HepG2 (cell line): ENCODE measurements around the gene KCNAB3. TPM values are rescaled to one million over a fixed set of nuclear protein-coding genes. Genes with fewer than 3 reads are reported as not detected.

ENCODE experiments used
- CERS6 ChIP-seq: sonication (generic); formaldehyde crosslinking; IDR thresholded peaks from 2 replicates; pipeline ENCODE4 v1.5.0; 2020; ENCODE audit warnings: missing genetic modification reagents
- E2F1 ChIP-seq: sonication (generic); formaldehyde crosslinking; IDR thresholded peaks from 2 replicates; pipeline ENCODE4 v1.5.0; 2020; ENCODE audit warnings: missing genetic modification reagents
- MATR3 ChIP-seq: sonication (generic); formaldehyde crosslinking; IDR thresholded peaks from 2 replicates; pipeline ENCODE4 v1.4.0; 2020; ENCODE audit warnings: missing genetic modification reagents
- YY1 ChIP-seq: IDR thresholded peaks from 2 replicates; pipeline ENCODE4 v1.6.1; 2011; ENCODE audit warnings: low read length, low read depth, moderate library complexity, mild to moderate bottlenecking; ENCODE audit not compliant: insufficient read depth, insufficient replicate concordance
- ZNF605 ChIP-seq: sonication (generic); formaldehyde crosslinking; IDR thresholded peaks from 2 replicates; pipeline ENCODE4 v1.8.0; 2022; ENCODE audit warnings: mild to moderate bottlenecking, missing genetic modification reagents
- ZNF724P ChIP-seq: sonication (generic); formaldehyde crosslinking; IDR thresholded peaks from 2 replicates; pipeline ENCODE4 v1.8.0; 2022; ENCODE audit warnings: missing genetic modification reagents, borderline replicate concordance
- ZNF891 ChIP-seq: sonication (generic); formaldehyde crosslinking; IDR thresholded peaks from 2 replicates; pipeline ENCODE4 v1.5.0; 2020; ENCODE audit warnings: mild to moderate bottlenecking, missing genetic modification reagents
- polyA plus RNA-seq, 8 experiments: library from polyadenylated mRNA; depleted of rRNA in 3 of 8; stranded (reverse) in 7 of 8; unstranded in 1 of 8; fragments of >200 nt; fragmentation: Illumina TruSeq in 4 of 8; extraction: Trizol in 4 of 8; gene quantifications; 2 replicates each; pipeline versions ENCODE4 v1.2.1 to v1.2.3, GENCODE V29; 2011 to 2016; ENCODE audit warnings: low read depth in 4 of 8, missing spikeins in 1 of 8, mixed read lengths in 1 of 8; ENCODE audit not compliant: insufficient read depth in 1 of 8
- total RNA-seq, 5 experiments: library from RNA; depleted of rRNA; stranded (reverse); fragments of >200 nt; fragmentation: Illumina TruSeq; extraction: Trizol; gene quantifications; 2 replicates each; pipeline ENCODE4 v1.2.3, GENCODE V29; 2016; ENCODE audit warnings: low read depth in 1 of 5
- TF ChIP-seq, protein P1 (sequence below): sonication (generic); formaldehyde crosslinking; conservative IDR thresholded peaks from 2 replicates; pipeline ENCODE4 v1.4.0; 2020; ENCODE audit warnings: missing genetic modification reagents
- TF ChIP-seq, protein P2 (sequence below): sonication (generic); formaldehyde crosslinking; IDR thresholded peaks from 2 replicates; pipeline ENCODE4 v1.5.0; 2020; ENCODE audit warnings: mild to moderate bottlenecking, missing genetic modification reagents
- TF ChIP-seq, protein P3 (sequence below): sonication (generic); formaldehyde crosslinking; IDR thresholded peaks from 2 replicates; pipeline ENCODE4 v1.5.0; 2020; ENCODE audit warnings: missing genetic modification reagents
- TF ChIP-seq, protein P4 (sequence below): sonication (generic); formaldehyde crosslinking; IDR thresholded peaks from 2 replicates; pipeline ENCODE4 v1.9.0; 2021; ENCODE audit warnings: mild to moderate bottlenecking, missing genetic modification reagents

The KCNAB3 gene
- total and polyA plus RNA-seq, 2 of the 13 experiments (the other 11 are each of a cell fraction or from before 2014, with no cell fraction given), result 0.29 to 0.88 TPM

- peak; percentile 7 for TF ChIP-seq YY1
- TF ChIP-seq ZNF724P (CRISPR knock-in tag), result no peak
- TF ChIP-seq, protein P1, sequence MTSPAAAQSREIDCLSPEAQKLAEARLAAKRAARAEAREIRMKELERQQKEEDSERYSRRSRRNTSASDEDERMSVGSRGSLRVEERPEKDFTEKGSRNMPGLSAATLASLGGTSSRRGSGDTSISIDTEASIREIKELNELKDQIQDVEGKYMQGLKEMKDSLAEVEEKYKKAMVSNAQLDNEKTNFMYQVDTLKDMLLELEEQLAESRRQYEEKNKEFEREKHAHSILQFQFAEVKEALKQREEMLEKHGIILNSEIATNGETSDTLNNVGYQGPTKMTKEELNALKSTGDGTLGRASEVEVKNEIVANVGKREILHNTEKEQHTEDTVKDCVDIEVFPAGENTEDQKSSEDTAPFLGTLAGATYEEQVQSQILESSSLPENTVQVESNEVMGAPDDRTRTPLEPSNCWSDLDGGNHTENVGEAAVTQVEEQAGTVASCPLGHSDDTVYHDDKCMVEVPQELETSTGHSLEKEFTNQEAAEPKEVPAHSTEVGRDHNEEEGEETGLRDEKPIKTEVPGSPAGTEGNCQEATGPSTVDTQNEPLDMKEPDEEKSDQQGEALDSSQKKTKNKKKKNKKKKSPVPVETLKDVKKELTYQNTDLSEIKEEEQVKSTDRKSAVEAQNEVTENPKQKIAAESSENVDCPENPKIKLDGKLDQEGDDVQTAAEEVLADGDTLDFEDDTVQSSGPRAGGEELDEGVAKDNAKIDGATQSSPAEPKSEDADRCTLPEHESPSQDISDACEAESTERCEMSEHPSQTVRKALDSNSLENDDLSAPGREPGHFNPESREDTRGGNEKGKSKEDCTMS (CRISPR knock-in tag), result no peak
- TF ChIP-seq CERS6 (CRISPR knock-in tag), result no peak
- TF ChIP-seq ZNF891, result 0 out of 2 replicates have a peak, but pooled peaks have one; percentile 67
- TF ChIP-seq, protein P2, sequence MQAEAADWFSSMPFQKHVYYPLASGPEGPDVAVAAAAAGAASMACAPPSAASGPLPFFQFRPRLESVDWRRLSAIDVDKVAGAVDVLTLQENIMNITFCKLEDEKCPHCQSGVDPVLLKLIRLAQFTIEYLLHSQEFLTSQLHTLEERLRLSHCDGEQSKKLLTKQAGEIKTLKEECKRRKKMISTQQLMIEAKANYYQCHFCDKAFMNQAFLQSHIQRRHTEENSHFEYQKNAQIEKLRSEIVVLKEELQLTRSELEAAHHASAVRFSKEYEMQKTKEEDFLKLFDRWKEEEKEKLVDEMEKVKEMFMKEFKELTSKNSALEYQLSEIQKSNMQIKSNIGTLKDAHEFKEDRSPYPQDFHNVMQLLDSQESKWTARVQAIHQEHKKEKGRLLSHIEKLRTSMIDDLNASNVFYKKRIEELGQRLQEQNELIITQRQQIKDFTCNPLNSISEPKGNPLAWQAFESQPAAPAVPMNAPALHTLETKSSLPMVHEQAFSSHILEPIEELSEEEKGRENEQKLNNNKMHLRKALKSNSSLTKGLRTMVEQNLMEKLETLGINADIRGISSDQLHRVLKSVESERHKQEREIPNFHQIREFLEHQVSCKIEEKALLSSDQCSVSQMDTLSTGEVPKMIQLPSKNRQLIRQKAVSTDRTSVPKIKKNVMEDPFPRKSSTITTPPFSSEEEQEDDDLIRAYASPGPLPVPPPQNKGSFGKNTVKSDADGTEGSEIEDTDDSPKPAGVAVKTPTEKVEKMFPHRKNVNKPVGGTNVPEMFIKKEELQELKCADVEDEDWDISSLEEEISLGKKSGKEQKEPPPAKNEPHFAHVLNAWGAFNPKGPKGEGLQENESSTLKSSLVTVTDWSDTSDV (CRISPR knock-in tag), result peak; percentile 28; the same call in 1 of the 2 replicates
- TF ChIP-seq, protein P3, sequence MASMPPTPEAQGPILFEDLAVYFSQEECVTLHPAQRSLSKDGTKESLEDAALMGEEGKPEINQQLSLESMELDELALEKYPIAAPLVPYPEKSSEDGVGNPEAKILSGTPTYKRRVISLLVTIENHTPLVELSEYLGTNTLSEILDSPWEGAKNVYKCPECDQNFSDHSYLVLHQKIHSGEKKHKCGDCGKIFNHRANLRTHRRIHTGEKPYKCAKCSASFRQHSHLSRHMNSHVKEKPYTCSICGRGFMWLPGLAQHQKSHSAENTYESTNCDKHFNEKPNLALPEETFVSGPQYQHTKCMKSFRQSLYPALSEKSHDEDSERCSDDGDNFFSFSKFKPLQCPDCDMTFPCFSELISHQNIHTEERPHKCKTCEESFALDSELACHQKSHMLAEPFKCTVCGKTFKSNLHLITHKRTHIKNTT, result no peak
- TF ChIP-seq, protein P4, sequence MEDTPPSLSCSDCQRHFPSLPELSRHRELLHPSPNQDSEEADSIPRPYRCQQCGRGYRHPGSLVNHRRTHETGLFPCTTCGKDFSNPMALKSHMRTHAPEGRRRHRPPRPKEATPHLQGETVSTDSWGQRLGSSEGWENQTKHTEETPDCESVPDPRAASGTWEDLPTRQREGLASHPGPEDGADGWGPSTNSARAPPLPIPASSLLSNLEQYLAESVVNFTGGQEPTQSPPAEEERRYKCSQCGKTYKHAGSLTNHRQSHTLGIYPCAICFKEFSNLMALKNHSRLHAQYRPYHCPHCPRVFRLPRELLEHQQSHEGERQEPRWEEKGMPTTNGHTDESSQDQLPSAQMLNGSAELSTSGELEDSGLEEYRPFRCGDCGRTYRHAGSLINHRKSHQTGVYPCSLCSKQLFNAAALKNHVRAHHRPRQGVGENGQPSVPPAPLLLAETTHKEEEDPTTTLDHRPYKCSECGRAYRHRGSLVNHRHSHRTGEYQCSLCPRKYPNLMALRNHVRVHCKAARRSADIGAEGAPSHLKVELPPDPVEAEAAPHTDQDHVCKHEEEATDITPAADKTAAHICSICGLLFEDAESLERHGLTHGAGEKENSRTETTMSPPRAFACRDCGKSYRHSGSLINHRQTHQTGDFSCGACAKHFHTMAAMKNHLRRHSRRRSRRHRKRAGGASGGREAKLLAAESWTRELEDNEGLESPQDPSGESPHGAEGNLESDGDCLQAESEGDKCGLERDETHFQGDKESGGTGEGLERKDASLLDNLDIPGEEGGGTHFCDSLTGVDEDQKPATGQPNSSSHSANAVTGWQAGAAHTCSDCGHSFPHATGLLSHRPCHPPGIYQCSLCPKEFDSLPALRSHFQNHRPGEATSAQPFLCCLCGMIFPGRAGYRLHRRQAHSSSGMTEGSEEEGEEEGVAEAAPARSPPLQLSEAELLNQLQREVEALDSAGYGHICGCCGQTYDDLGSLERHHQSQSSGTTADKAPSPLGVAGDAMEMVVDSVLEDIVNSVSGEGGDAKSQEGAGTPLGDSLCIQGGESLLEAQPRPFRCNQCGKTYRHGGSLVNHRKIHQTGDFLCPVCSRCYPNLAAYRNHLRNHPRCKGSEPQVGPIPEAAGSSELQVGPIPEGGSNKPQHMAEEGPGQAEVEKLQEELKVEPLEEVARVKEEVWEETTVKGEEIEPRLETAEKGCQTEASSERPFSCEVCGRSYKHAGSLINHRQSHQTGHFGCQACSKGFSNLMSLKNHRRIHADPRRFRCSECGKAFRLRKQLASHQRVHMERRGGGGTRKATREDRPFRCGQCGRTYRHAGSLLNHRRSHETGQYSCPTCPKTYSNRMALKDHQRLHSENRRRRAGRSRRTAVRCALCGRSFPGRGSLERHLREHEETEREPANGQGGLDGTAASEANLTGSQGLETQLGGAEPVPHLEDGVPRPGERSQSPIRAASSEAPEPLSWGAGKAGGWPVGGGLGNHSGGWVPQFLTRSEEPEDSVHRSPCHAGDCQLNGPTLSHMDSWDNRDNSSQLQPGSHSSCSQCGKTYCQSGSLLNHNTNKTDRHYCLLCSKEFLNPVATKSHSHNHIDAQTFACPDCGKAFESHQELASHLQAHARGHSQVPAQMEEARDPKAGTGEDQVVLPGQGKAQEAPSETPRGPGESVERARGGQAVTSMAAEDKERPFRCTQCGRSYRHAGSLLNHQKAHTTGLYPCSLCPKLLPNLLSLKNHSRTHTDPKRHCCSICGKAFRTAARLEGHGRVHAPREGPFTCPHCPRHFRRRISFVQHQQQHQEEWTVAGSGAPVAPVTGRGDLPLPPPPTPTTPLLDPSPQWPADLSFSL (CRISPR knock-in tag), result no peak
- no peak for TF ChIP-seq MATR3 (CRISPR knock-in tag)
- 0 out of 2 replicates have a peak, but pooled peaks have one; percentile 62 for TF ChIP-seq E2F1 (CRISPR knock-in tag)
- TF ChIP-seq ZNF605 (CRISPR knock-in tag), result peak; percentile 39; the same call in 1 of the 2 replicates
Measured at GRCh38 chr17:7931709-7932482, 2.2 kb upstream of the KCNAB3 start, which contains the start of the genes CNTROB and TRAPPC1 (continued).
